ENCODE measurements around the gene SEZ6. TPM values are rescaled to one million over a fixed set of nuclear protein-coding genes. Genes with fewer than 3 reads are reported as not detected.

SEZ6 gene
- total RNA-seq, 4 donors from 2014 or later = not detected

GRCh38 chr17:29012535-29012934 lies 6.7 kb upstream of the SEZ6 start:
- H3K27me3 ChIP-seq = peaks cover 0 to 67% (median under 1%) of the 10 kb centered on the region in 4 donors
- no peak overlapping the region for H3K4me3 ChIP-seq
- no peak for DNase-seq
- H3K27ac ChIP-seq = no peak overlapping the region
- no peaks in the 10 kb centered on the region for H3K36me3 ChIP-seq
- no peak for TF ChIP-seq POLR2A (IDR thresholded peaks at IDR 0.05)
- no peak for TF ChIP-seq CTCF (IDR thresholded peaks at IDR 0.05)
- WGBS, 2 donors = 61 to 80% methylated on average over 1 of the region's 1 CpG
- H3K4me1 ChIP-seq = no peaks in the 10 kb centered on the region
- intact Hi-C loops (cut with DNase I) = no loop called here
- no peaks in the 10 kb centered on the region for H3K9me3 ChIP-seq

DNA sequence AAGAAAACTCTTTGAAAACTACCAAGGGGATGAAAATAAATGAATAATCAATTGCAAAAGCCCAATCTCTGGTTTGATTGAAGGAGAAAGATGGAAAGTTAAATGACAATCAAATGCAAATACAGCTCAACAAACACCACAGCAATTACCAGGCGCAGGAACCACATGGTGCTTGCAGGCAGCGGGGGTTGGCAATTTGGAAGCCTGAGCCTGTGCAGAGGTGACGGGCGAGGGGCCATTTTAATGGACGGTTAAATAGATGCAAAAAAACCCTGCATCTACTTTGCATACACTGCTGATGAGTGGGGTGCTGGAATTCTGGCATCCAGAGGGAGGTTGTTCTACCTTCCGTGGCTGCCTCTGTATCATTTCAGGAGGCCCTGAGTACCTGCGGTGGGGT lies 4.8 kb upstream of the SEZ6 start:
- H3K27me3 ChIP-seq = peaks cover 4 to 68% (median 7%) of the 10 kb centered on the region in 4 donors
- H3K4me1 ChIP-seq = peaks cover 0 to 8% (median 6%) of the 10 kb centered on the region in 3 donors
- intact Hi-C loops (cut with DNase I) = no loop called here
- H3K36me3 ChIP-seq = no peaks in the 10 kb centered on the region
- 61 to 73% methylated on average over 7 of the region's 7 CpGs for WGBS, 2 donors
- H3K27ac ChIP-seq = no peak overlapping the region
- no peak overlapping the region for H3K4me3 ChIP-seq
- no peak for TF ChIP-seq POLR2A (IDR thresholded peaks at IDR 0.05)
- TF ChIP-seq CTCF (IDR thresholded peaks at IDR 0.05) = no peak
- H3K9me3 ChIP-seq = no peaks in the 10 kb centered on the region
- no peak for DNase-seq

- TF ChIP-seq CTCF (IDR thresholded peaks at IDR 0.05) (no peak), POLR2A (IDR thresholded peaks at IDR 0.05) (no peak)
- Histone ChIP-seq H3K27ac (no peak overlapping the region), H3K36me3 (no peaks in the 10 kb centered on the region), H3K4me1 (peaks cover 0 to 13% (median 10%) of the 10 kb centered on the region in 3 donors), H3K9me3 (no peaks in the 10 kb centered on the region), H3K4me3 (no peak overlapping the region), H3K27me3 (peaks cover 4 to 68% (median 9%) of the 10 kb centered on the region in 4 donors)
- WGBS, 2 donors = 25 to 64% methylated on average over 1 to 3 of the region's 3 CpGs
- DNase-seq = no peak
- intact Hi-C loops (cut with DNase I) = no loop called here
Observed at GRCh38 chr17:29010129-29010528, 4.3 kb upstream of the SEZ6 start.

- Histone ChIP-seq H3K27ac (no peak overlapping the region), H3K9me3 (no peaks in the 10 kb centered on the region), H3K4me1 (peaks cover 0 to 13% (median 11%) of the 10 kb centered on the region in 3 donors), H3K27me3 (peaks cover 4 to 80% (median 23%) of the 10 kb centered on the region in 4 donors), H3K4me3 (no peak overlapping the region), H3K36me3 (no peaks in the 10 kb centered on the region)
- DNase-seq = no peak
- TF ChIP-seq CTCF (IDR thresholded peaks at IDR 0.05) (no peak), POLR2A (IDR thresholded peaks at IDR 0.05) (no peak)
- 56 to 59% methylated on average over 3 of the region's 3 CpGs for WGBS, 2 donors
- intact Hi-C loops (cut with DNase I) = no loop called here
Observed at GRCh38 chr17:29008591-29008990, 2.8 kb upstream of the SEZ6 start.

DNA sequence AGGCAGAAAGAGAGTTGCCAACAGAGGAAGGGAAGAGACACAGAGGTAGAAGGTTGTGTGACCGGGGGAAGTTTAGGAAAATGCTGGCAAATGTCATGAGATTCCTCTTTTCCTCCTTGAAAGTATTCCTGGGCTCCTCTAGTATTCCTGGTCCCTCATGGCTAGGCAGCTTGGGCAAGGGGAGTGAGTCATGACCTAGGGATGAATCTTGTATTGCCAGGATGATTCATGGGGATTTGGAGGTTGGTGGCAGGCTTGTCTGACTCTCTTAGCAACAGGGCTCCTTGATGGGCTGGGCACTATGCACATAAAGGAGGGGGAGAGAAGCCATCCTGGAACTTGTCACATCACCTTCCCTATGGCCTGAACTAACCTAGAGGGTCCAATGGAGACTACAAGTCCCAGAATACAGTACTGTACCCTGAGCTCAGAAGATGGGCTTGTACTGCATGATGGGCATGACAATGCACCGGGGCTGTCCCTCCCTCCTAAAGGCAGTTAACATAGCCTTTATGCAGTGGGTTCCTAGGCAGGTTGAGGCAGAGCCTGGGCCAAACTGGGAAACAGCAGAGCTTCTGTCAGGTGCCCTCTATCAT lies 2.1 kb upstream of the SEZ6 start:
- TF ChIP-seq CTCF (IDR thresholded peaks at IDR 0.05) = no peak
- TF ChIP-seq POLR2A (IDR thresholded peaks at IDR 0.05) = no peak
- Histone ChIP-seq H3K4me1 (peaks cover 0 to 13% (median 11%) of the 10 kb centered on the region in 3 donors), H3K9me3 (no peaks in the 10 kb centered on the region), H3K27me3 (peaks cover 4 to 86% (median 23%) of the 10 kb centered on the region in 4 donors), H3K36me3 (no peaks in the 10 kb centered on the region), H3K4me3 (no peak overlapping the region), H3K27ac (no peak overlapping the region)
- intact Hi-C loops (cut with DNase I) = no loop called here
- WGBS, 2 donors = 40 to 41% methylated on average over 2 of the region's 2 CpGs
- DNase-seq = no peak
